ENCODE measurements around the gene MSL1.

DNA sequence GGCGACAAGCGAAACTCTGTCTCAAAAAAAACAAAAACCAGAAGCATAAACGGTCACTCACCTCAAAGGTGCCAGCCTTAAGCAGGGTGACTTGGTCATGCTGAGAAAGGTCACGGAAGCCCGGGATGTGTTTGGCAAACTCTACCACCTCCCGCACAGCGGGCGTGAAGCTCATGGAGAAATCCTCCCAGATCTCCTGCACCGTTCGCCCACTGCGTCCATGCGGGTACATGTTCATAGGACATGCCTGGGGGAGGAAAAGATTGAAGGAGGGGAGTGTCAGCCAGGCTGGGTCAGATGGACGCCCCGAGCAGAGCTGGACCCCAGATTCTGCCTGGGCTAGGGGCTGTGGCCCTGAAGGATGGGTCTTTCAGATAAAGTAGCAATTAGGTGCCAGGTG, 26.9 kb upstream of the MSL1 start:
- TF ChIP-seq CTCF (conservative IDR thresholded peaks at IDR 0.05) (no peak), ZFX (IDR thresholded peaks at IDR 0.05) (no peak)
